GM12873 (cell line): ENCODE results near the gene RABGAP1L.

ENCODE experiments used
- TF ChIP-seq, protein P1 (sequence below): IDR thresholded peaks from 2 replicates; pipeline ENCODE4 v1.5.1; 2012; ENCODE audit warnings: low read depth, mild to moderate bottlenecking, moderate library complexity, low read length, control low read depth; ENCODE audit not compliant: insufficient read depth; ENCODE audit errors: missing control alignments

The RABGAP1L gene

DNA sequence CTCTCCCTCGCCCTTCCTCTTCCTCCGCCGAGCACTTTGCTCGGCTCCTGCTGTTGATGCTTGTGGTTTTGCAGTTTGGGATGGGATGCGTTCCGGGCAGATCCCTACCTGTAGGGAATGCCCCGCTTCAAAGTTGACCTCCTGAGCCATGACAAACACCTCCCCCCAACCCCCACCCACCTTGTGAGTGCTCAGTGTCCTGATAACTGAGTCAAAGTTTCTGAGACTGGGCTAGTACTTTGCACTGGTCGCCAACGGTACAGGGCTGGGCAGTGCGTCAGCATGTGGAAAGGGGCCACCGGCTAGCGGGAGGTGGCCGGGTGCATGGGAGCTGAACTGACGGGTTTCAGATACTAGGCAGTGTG is 771 bp downstream of the RABGAP1L start:
- TF ChIP-seq, protein P1, sequence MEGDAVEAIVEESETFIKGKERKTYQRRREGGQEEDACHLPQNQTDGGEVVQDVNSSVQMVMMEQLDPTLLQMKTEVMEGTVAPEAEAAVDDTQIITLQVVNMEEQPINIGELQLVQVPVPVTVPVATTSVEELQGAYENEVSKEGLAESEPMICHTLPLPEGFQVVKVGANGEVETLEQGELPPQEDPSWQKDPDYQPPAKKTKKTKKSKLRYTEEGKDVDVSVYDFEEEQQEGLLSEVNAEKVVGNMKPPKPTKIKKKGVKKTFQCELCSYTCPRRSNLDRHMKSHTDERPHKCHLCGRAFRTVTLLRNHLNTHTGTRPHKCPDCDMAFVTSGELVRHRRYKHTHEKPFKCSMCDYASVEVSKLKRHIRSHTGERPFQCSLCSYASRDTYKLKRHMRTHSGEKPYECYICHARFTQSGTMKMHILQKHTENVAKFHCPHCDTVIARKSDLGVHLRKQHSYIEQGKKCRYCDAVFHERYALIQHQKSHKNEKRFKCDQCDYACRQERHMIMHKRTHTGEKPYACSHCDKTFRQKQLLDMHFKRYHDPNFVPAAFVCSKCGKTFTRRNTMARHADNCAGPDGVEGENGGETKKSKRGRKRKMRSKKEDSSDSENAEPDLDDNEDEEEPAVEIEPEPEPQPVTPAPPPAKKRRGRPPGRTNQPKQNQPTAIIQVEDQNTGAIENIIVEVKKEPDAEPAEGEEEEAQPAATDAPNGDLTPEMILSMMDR: no peak

DNA sequence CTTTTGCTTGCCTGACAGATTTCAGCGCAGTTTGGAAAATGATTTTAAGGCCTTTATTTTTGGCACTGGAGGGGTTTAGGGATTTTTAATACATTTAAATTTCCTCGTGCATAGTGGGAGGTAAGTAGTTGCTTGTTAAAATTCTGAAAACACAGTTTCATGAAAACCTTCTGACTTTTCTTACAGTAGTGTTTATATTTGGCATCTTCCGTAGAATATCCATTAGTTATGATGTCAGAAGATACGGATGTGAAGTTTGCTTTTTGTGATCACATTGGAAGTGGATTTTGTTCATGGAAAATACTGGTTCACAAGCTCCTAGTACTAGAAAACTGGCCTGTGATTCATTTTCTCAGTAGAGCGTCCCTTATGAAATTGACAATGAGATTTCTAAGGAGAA is 1.3 kb downstream of the RABGAP1L start:
- TF ChIP-seq, protein P1: no peak

DNA sequence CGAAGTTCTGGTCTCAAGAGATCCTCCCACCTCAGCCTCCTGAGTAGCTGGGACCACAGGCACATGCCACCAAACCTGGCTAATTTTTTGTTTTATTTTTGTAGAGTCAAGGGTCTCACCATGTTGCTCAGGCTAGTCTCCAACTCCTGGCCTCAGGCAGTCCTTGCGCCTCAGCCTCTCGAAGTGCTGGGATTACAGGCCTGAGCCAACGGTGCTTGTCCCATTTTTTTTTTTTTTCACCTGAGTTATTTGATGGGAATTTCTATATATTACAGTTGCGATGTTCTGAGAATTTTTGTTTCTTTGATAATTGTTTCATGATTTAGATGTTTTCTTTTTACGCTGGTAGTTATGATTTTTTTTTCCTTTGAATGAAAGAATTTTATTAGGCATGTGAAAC is 2.5 kb downstream of the RABGAP1L start:
- TF ChIP-seq, protein P1: no peak

DNA sequence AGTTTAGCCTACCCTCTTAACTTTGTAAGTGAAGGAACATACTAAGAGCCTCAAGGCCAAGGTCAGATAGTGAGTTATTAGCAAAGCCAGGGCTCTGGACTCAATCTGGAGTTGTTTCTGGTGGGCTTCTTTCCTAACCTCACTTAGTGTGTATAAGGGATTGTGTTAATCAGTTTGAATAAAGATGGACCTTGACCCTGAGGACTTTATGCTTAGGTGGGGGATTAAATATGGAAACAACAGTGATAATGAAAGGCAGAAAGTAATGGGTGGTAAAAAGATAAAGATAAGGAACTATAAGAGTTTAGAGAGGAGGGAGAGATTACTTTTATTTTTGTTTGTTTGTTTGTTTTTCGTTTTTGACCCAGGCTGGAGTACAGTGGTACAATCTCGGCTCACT is 5.5 kb downstream of the RABGAP1L start:
- TF ChIP-seq, protein P1: no peak

DNA sequence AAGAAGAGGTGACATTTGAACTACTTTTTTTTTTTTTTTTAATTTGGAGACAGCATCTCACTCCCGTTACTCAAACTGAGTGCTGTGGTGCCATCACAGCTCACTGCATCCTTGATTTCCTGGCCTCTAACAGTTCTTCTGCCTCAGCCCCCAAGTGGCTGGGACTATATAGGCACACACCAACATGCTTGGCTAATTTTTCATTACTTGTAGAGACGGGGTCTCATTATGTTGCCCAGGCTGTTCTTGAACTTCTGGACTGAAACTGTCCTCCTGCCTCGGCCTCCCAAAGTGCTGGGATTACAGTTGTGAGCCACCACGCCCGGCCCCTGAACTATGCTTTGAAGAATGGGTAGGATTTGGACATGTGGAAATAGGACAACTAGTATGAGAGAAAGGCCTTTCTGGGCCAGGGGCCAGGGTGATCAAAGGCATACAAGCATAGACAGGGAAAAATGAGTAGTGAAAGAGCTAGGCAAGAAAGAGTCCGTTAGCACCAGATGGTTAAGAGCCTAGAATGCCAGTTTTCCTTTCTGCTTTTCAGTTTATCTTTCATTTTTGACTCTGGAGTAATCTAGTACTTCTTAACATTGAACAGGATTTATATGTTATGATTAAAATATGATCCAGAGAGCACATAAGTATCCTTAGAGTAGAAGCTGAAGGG is 6.3 kb downstream of the RABGAP1L start:
- TF ChIP-seq, protein P1: peak; percentile 56

DNA sequence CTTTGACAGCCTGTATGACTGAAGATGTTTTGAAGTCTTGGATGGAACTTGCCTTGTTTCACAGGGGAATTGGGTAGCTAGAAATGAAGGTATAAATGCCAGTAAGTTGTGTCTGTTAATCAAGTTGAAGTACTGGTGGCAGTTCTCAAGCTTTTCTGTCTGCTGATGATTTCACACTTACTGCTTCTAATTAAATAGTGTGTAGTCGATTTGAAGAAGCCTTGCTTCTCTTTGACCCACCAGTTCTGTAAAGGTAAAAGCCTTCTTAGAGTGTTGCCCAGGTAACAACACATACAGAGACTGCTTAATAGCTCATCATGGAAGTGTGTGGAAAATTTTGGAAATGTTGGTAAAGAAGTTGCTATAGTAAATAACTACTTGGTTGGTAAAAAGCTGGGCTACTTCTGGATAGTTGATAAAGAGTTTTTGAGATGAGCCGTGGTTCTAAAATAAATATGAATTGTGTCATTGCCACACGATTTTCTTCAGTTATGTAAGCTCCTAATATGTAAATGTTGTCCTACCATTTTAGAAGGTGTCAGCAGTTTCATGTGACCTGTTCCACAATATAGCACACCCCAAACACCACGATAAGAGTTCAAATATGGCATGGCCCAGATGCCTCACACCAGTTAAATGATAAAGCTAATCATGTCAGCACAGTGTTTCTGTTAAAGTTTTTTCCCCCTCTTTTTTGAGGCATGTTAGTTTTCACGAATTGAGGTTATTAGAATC is 7.4 kb downstream of the RABGAP1L start:
- TF ChIP-seq, protein P1: no peak

DNA sequence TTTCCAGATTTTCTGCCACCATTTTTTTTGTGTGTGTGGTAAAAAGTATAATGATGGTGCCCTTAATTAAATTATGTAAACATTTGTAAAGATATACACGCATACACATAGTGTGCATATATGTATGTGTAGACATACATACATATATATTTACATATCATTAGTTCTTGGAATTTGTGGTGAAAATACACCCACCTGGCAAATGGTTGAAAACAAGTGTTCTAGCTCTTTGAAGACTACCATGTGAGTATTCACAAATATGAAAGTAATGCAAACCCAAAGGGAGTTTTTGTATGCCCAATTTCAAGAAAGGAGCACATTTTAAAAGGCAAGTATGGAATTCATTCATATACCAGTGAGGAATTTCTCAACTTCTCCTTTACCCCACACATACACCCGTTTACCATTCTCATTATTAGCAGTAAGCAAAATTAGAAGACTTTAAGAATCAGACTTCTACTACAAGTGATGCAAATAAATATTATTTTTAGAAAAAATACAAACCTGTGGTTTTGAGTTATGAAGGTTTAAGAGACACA is 8.0 kb downstream of the RABGAP1L start:
- TF ChIP-seq, protein P1: no peak
